Fibroblast of lung (primary cell): ENCODE results near the gene AKAP10.

Source experiments
- EZH2 ChIP-seq: IDR thresholded peaks from 2 replicates; pipeline ENCODE4 v1.5.1; 2012; ENCODE audit warnings: low read length, control low read depth, mild to moderate bottlenecking; ENCODE audit errors: missing control alignments
- TF ChIP-seq, protein P1 (sequence below), 2 donors: IDR thresholded peaks in 1 of 2; conservative IDR thresholded peaks in 1 of 2; 1 replicate in 1 of 2; 2 replicates in 1 of 2; pipeline ENCODE4 v1.5.1; 2011 to 2012; ENCODE audit warnings: low read length in 2 of 2, control low read depth in 1 of 2, inconsistent platforms in 1 of 2, low read depth in 1 of 2, mild to moderate bottlenecking in 1 of 2

DNA sequence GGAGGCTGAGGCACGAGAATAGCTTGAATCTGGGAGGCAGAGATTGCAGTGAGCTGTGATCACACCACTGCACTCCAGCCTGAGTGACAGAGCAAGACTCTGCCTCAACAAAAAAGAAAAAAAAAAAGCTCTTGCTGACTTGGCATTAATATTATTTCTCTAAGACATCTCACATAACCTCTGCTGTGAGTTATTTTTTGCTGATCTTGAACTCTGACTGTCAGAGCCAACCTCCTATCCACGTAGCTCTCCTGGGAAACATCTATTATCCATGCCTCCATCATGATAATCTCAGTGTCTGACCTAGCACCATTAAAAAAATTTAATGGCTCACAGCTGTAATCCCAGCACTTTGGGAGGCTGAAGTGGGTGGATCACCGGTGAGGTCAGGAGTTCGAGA is 97.2 kb downstream of the AKAP10 start:
- TF ChIP-seq, protein P1, sequence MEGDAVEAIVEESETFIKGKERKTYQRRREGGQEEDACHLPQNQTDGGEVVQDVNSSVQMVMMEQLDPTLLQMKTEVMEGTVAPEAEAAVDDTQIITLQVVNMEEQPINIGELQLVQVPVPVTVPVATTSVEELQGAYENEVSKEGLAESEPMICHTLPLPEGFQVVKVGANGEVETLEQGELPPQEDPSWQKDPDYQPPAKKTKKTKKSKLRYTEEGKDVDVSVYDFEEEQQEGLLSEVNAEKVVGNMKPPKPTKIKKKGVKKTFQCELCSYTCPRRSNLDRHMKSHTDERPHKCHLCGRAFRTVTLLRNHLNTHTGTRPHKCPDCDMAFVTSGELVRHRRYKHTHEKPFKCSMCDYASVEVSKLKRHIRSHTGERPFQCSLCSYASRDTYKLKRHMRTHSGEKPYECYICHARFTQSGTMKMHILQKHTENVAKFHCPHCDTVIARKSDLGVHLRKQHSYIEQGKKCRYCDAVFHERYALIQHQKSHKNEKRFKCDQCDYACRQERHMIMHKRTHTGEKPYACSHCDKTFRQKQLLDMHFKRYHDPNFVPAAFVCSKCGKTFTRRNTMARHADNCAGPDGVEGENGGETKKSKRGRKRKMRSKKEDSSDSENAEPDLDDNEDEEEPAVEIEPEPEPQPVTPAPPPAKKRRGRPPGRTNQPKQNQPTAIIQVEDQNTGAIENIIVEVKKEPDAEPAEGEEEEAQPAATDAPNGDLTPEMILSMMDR (conservative IDR thresholded peaks at IDR 0.05 in 1 of 2, IDR thresholded peaks at IDR 0.05 in 1 of 2; ENCODE audit: low read depth in 1 of 2, low read length in 2 of 2) = no peak
- no peak for TF ChIP-seq EZH2
